ENCODE measurements around the gene TTC34. TPM values are rescaled to one million over a fixed set of nuclear protein-coding genes. Genes with fewer than 3 reads are reported as not detected.

TTC34 gene
- total RNA-seq, 1 experiment from 2014 or later: 0.61 TPM

- TF ChIP-seq, protein P1, sequence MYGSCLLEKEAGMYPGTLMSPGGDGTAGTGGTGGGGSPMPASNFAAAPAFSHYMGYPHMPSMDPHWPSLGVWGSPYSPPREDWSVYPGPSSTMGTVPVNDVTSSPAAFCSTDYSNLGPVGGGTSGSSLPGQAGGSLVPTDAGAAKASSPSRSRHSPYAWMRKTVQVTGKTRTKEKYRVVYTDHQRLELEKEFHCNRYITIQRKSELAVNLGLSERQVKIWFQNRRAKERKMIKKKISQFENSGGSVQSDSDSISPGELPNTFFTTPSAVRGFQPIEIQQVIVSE (CRISPR knock-in tag; IDR thresholded peaks at IDR 0.05; ENCODE audit: borderline replicate concordance): no peak
- TF ChIP-seq EMX1 (CRISPR knock-in tag; IDR thresholded peaks at IDR 0.05) (no peak), FOXP1 (CRISPR knock-in tag; IDR thresholded peaks at IDR 0.05; ENCODE audit: borderline replicate concordance) (no peak), ZNF138 (CRISPR knock-in tag; conservative IDR thresholded peaks at IDR 0.05) (no peak), ZSCAN18 (CRISPR knock-in tag; IDR thresholded peaks at IDR 0.05) (no peak)
Observed at GRCh38 chr1:2823921-2824610, 22.6 kb upstream of the TTC34 start (continued).

DNA sequence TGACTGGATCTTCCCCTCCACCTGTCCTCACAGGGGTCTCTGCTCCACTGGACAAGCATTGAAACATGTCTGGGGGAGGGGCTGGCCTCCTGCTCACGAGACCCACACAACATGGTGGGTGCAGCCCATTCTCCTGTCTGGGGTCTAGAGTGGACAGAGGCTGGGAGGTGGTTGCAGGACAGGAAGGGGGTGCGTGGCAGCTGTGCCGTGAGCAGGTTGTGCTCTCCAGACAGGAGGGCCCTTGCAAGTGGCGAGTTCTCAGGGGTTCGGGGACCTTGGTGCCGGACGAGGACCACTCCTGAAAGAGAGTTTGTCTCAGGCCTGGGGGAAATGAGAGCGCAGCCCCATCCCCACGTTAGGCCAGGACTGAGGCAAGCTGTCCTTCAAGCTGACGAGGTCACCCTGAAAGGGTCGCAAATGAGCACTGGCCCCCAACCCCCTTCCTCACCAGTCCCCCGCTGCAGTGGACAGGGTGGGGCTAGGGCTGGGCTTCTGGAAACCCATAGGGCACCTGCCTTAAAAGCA, 21.2 kb upstream of the TTC34 start:
- peaks cover 42% of the 10 kb centered on the region for H3K9me3 Mint-ChIP-seq
- ChIA-PET POLR2A (no interaction called here), CTCF (interaction anchor here (0.7 to 1.6 kb wide), 2 partner anchors 99 to 402 kb away, joined by 3 to 5 read pairs; no protein-coding TSS in a partner anchor)
- ATAC-seq: no peak
- peaks cover 40% of the 10 kb centered on the region for H3K36me3 Mint-ChIP-seq
- H3K27ac Mint-ChIP-seq: no peak overlapping the region
- no peak for DNase-seq (ENCODE audit: low spot score)
- peaks cover 13% of the 10 kb centered on the region for H3K27me3 Mint-ChIP-seq (ENCODE audit: low read depth)
- TF ChIP-seq USF1 (CRISPR knock-in tag; IDR thresholded peaks at IDR 0.05): no peak
- no peak for TF ChIP-seq CREB1 (CRISPR knock-in tag; IDR thresholded peaks at IDR 0.05)
- TF ChIP-seq RELA (CRISPR knock-in tag; IDR thresholded peaks at IDR 0.05; ENCODE audit: borderline replicate concordance): no peak
- TF ChIP-seq, protein P2, sequence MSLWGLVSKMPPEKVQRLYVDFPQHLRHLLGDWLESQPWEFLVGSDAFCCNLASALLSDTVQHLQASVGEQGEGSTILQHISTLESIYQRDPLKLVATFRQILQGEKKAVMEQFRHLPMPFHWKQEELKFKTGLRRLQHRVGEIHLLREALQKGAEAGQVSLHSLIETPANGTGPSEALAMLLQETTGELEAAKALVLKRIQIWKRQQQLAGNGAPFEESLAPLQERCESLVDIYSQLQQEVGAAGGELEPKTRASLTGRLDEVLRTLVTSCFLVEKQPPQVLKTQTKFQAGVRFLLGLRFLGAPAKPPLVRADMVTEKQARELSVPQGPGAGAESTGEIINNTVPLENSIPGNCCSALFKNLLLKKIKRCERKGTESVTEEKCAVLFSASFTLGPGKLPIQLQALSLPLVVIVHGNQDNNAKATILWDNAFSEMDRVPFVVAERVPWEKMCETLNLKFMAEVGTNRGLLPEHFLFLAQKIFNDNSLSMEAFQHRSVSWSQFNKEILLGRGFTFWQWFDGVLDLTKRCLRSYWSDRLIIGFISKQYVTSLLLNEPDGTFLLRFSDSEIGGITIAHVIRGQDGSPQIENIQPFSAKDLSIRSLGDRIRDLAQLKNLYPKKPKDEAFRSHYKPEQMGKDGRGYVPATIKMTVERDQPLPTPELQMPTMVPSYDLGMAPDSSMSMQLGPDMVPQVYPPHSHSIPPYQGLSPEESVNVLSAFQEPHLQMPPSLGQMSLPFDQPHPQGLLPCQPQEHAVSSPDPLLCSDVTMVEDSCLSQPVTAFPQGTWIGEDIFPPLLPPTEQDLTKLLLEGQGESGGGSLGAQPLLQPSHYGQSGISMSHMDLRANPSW (CRISPR knock-in tag; conservative IDR thresholded peaks at IDR 0.05; ENCODE audit: low read depth): no peak
- no peak for TF ChIP-seq GTF2I (CRISPR knock-in tag; conservative IDR thresholded peaks at IDR 0.05)
- no peak for TF ChIP-seq NR2C2 (CRISPR knock-in tag; IDR thresholded peaks at IDR 0.05)
- TF ChIP-seq AFF4 (CRISPR knock-in tag; IDR thresholded peaks at IDR 0.05; ENCODE audit: borderline replicate concordance): no peak
- no peaks in the 10 kb centered on the region for H3K4me1 Mint-ChIP-seq
- H3K4me3 Mint-ChIP-seq: no peak overlapping the region
